GM18519 (cell line): ENCODE data around the gene NT5DC2.

Source experiments
- ATAC-seq: cut with Tn5 transposase; IDR thresholded peaks from one replicate; pipeline ENCODE4 v1.9.1; 2021; ENCODE audit warnings: mild to moderate bottlenecking, moderate library complexity; ENCODE audit not compliant: unreplicated experiment, low FRiP score

The NT5DC2 gene

DNA sequence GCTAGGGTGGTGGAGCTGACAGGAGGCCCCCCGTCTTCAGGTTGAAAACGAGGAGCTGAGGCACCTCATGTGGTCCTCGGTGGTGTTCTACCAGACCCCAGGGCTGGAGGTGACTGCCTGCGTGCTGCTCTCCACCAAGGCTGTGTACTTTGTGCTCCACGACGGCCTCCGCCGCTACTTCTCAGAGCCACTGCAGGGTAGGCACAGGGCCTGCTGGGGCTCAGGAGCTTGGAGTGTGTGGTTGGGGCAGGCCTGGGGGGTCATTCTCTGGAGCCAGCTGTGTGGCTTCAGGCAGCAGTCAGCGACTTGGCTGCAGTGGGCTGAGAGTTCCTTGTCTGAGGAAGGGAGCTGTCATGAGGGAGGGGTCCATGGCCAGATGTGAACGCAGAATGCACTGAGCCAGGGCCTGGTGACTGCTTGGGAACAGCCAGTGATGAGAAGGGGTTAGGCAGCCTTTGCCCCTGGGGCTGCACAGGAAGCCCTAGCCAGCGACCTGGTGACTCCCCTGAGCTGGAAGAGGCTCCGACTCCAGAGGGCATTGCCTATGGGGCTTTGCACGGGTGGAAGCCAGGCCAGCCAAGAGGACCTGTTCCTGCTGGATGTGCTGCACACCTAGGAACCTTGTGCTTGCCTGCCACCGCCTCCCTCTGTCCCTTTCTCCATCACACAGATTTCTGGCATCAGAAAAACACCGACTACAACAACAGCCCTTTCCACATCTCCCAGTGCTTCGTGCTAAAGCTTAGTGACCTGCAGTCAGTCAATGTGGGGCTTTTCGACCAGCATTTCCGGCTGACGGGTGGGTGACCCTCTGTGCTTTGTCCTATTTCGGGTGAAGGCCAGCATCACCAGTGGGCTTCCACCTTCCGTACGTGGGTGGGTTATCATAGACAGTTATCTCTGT, 43.4 kb downstream of the NT5DC2 start:
- no peak for ATAC-seq

DNA sequence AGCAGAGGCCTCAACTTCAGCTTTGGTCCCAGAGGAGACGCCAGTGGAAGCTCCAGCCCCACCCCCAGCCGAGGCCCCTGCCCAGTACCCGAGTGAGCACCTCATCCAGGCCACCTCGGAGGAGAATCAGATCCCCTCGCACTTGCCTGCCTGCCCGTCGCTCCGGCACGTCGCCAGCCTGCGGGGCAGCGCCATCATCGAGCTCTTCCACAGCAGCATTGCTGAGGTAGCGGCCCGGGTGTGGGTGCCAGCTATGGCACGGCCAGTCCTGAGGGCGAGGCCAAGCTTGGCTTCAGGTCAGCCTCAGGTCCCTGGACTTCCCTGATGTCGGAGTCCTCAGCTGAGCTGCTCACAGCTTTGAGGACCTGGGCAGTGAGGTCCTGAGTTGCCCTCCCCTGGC, 44.2 kb downstream of the NT5DC2 start:
- no peak for ATAC-seq

DNA sequence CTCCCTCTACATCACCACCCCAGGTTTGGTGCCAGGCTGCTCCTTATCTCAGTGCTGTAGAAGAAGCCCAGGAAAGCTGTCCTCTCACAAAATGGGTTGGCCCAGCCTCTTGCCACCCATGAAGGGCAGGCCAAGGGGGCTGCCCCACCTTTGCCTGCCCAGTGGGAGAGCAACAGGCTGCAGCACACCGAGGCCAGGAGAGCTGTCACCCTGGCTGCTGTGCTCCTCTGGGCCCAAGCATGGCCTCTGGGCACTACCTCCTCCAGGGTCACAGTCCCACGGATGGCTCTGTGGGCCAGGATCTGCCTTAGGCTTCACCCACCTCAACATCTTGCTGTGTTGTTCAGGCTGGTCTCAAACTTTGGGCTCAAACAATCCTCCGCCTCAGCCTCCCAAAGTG, 44.9 kb downstream of the NT5DC2 start:
- no peak for ATAC-seq

DNA sequence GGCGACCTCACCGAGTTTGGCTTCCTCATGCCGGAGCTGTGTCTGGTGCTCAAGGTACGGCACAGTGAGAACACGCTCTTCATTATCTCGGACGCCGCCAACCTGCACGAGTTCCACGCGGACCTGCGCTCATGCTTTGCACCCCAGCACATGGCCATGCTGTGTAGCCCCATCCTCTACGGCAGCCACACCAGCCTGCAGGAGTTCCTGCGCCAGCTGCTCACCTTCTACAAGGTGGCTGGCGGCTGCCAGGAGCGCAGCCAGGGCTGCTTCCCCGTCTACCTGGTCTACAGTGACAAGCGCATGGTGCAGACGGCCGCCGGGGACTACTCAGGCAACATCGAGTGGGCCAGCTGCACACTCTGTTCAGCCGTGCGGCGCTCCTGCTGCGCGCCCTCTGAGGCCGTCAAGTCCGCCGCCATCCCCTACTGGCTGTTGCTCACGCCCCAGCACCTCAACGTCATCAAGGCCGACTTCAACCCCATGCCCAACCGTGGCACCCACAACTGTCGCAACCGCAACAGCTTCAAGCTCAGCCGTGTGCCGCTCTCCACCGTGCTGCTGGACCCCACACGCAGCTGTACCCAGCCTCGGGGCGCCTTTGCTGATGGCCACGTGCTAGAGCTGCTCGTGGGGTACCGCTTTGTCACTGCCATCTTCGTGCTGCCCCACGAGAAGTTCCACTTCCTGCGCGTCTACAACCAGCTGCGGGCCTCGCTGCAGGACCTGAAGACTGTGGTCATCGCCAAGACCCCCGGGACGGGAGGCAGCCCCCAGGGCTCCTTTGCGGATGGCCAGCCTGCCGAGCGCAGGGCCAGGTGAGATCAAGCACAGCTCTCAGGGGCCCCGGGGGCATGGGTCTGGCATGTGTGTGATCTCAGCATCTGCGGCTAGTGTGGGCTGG, 45.6 kb downstream of the NT5DC2 start:
- no peak for ATAC-seq

DNA sequence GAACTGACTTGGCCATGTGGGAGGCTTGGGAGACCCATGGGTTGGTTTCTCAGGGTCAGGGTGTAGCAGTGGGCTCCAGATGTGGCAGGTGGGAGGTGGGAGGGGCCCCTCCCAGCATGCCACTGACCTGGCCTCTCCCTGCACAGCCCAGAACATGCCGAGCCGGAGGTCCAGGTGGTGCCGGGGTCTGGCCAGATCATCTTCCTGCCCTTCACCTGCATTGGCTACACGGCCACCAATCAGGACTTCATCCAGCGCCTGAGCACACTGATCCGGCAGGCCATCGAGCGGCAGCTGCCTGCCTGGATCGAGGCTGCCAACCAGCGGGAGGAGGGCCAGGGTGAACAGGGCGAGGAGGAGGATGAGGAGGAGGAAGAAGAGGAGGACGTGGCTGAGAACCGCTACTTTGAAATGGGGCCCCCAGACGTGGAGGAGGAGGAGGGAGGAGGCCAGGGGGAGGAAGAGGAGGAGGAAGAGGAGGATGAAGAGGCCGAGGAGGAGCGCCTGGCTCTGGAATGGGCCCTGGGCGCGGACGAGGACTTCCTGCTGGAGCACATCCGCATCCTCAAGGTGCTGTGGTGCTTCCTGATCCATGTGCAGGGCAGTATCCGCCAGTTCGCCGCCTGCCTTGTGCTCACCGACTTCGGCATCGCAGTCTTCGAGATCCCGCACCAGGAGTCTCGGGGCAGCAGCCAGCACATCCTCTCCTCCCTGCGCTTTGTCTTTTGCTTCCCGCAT, 46.4 kb downstream of the NT5DC2 start:
- no peak for ATAC-seq

DNA sequence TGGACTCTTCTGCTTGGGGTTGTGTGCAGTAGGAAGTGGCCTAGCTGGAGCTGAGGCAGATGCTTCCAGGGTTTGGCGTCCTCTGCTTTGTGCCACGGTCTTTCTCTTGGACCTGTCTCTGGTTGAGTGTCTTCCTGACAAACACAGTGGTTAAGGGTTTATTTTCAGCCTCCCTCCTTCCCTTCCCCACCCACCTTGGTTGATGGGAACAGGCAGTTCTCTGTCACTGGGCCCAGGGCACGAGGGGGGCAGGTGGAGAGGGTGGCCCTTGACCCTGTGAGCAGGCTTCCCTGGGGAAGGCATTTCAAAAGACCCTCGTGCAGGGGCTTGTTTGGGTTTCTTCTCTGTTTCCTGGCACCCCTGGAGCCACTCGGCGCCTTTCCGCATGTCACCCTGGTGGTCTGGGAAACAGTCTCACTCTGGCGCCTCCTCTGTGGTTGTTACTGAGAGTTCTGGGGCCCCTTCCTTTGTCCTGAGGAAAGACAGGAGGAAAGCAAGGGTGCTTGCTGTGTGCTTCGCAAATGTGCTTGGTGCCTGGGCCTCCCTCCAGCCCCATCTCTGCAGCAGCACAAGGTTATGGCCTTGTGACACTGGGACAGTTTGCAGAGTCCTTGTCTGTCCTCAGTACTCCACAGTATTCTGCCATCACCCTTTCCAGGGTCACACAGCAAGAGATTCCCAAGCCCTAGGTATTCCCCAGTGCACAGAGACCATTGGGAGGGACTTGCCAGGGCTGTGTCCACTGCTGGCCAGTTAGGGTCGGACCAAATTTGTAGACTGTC, 48.8 kb downstream of the NT5DC2 start:
- ATAC-seq: no peak

DNA sequence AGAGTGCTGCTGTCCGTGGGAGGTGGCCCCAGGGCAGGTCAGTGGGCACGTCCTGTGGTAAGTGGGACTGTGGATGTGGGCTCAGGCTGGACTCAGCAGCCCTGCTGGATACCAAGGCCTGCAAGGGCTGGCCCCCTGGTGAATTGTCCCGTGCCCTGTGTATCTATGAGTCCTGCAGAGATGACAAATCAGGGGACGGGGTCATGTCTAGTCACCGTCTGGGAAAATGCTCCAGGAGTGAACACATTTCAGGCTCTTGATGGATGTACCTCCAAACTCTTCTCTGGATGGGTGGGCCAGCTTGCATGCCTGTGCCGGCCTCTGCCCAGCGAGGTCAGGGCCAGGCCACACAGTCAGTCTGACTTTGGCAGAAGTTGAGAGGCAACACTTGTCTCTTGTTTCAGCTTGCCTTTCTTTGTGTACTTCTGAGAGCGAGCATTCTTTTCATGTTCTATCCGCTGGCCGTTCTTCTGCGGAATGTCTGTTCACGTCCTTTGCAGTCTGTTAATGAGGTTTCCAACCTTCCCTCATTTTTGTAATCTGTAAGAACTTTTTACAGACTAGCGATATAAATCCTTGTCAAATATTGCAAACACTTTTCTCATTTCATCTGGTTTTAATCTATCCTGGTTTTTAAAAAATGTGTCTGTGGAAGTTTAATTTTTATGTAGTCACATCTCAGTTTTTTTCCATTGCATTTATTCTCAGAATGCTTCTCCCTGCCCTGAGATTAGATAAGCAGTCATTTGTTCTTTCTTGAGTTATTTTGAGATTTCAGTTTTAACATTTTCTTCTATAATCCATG, 49.9 kb downstream of the NT5DC2 start:
- no peak for ATAC-seq

DNA sequence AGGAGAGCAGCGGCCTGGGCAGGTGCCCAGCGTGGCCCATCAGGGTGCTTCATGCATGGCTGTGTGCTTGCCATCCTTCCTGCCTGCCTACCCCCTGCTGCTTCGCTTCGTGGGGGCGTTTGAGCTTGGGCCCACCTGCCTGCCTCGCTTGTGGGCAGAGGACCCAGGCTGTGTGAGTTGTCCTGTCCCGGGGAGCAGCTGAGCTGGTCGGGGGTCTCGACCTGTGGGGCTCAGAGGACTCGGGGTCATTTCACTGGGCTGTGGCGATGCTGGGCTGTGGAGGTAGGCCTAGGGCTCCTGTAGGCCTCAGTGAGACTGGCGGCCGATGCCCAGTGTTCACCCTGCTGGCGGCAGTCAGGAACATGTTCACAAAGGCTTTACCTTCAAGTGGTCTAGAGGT, 50.6 kb downstream of the NT5DC2 start:
- ATAC-seq: no peak

DNA sequence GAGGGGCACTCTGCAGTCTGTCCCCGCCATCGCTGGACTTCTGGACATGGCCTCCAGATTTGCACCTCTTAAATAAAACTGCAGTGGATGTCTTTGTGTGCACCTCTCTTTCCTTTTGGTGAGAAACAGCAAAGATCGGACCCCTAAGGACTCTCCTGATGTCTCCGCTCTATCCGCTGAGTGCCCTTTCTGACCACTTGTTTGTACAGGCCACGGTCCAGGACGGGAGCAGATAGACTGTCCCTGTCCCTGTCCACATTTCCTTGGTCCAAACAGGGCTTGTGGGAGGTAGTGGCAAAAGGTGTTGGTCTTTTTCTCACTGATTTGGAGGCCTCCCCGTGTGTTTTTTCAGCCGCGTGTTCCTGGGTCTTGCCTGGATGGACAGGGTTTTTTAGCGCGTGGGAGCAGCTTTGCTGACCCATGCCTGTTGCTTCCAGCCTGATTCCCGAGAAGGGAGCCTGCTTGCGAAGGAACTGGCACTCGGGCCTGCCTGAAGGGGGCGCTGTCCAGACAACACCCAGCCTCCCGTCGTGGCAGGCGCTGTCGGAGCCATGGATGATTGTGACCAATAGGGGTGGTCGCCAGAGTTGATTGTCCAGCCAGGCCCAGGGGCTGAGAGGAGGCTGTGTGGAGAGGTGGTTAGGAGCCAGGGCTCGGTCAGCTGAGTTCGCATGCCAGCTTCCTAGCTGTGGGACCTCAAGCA, 51.7 kb downstream of the NT5DC2 start:
- ATAC-seq: no peak

DNA sequence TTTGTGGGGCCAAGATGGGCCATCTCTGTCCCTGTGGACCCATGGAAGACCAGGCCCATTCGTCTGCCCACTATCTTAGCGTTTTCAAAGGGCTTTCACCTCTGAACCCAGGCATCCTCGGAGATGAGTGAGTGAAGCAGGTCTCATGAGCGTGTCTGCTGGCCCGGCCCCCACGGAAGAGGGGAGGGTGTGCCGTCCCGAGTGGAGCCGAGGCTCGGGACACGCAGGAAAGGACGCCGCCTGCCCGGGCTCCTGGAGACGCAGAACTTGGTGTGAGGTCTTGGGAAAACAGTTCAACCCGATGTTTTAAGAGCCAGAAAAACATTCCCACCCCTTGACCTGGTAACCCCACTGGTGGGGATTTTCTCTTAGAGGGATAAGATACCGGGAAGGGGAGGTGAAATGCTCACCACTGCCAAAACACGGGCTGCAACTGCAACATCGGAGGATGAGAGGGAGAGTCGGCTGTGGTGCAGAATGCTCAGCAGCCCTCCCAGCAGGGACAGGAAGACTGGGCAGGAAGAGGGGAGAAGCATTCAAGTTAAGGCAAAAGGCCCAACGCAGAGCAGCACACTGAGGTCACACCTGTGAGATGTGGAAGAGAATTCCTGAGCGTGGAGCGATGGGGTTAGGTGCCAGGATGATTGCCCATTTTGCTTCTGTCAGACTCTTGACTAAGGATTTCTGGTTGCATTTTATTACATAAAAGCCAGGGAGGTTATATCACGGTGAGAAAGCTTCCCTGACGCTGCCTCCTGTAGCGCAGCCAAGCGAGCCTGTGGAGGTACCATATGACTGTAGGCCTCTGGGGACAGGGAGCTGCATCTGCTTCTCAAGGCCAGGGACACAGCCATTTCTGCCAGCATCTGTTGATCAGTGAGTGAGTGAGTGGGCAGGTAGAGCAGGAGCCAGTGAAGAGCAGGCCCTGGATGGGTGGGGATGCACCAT, 52.6 kb downstream of the NT5DC2 start:
- no peak for ATAC-seq

DNA sequence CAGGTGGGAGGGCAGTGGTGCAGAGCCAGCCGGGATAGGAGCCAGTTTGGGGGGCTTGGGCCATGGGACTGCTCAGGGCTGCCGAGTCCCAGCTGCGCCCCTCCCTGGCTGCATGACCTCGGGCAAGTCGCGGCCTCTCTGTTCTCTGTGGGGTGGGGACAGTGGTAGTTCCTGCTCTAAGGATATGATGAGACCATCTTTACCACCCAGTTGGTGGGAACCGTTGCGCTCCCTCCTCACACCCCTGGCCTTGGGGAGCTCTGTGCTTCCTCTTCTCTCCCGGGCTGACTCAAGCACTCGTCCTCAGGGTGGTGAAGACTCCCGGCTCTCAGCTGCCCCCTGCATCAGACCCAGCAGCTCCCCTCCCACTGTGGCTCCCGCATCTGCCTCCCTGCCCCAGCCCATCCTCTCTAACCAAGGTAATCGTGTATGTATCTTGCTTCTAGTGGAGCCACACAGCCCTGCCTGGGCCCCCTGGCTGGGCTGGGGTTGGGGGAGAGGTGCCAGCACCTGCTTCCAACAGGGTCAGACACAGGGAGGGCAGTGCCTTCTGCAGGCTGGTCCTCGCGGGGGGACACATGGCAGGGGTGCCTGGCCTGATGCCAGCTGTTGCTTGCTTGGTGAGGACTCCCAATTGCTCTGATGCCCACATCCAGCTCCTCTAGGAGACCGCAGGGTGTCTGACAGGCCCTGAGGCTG, 53.6 kb downstream of the NT5DC2 start:
- no peak for ATAC-seq

DNA sequence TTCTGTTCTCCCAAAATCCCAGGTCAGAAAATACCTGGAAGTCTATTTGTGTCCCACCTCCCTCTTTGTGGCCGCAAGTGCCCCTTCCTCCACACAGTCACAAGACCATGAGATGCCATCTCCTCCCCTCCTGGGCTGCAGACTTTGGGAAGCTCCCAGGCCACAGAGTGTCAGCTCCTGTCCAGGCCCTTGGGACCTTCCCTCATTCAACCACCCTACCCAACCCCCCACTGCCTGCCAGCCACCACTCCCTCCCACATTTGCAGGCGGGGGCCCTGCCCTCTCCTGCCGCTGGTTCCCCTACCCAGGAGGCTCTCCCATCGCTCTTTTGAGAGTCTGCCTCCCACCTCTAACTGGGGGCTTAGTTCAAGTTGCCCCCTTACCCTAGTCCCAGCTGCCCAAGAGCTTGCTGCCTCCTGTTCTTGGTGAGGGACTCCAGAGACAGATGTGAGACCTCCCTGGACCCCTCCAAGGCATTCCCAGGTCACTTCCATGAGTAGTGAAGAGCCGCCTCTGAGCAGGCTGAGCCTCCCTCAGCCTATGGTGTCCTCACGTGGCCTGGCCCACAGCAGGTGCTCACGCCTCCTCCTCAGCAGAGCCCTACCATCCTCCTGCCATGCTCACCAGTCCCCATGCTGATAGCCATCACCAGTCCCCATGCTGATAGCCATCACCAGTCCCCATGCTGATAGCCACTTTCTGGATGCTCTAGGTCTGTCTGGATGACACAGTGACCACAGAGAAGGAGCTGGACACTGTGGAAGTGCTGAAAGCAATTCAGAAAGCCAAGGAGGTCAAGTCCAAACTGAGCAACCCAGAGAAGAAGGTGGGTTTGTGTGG, 54.4 kb downstream of the NT5DC2 start:
- ATAC-seq: no peak

DNA sequence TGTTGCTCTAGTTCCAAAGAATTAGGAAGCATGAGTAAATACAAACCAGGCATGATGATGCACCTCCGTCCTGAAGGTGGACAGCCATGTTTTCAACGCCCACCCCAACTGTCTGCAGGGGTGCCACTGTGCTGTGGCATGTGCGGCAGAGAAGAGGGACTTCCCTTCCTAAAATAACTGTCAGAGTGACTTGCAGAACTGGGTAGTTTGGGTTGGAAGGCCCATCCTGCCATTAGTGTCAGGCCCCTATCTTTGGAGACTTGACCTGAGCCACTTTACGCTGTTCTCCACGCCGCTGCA, 55.9 kb downstream of the NT5DC2 start:
- no peak for ATAC-seq

DNA sequence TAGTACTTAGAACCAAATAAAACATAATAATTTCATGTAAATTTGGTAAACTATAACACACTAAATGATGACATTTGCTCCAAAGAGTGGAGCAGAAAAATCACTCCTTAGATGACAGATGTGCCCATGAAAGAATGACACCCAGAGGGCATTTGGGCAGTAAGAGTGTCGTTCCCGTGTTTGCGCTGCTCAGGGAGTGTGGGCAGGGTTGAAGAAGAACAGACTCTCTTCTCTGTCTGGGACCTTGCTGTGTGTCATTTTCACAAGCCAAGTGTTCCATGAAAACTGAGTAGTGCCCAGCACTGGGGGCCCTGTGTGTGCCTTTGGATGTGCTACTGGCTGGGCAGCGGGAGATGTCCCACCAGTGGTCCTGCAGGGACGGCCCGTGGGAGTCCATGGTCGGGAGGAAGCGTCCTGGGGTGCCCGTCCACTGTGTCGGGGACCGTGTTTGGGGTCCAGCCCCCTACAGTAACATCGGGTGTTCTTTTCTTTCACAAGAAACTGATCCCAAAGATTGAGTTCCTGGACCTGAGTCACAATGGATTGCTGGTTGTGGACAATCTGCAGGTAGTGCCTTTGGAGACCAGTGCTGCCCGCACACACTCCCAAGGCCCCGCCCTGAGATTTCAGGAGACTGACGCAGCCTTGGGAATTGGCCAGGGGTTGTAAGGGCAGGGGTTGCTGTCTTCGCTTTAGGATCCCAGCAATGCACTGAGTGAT, 56.4 kb downstream of the NT5DC2 start:
- ATAC-seq: no peak
